RCC 7860 (cell line): ENCODE results near the gene VPREB3.

Source experiments
- DNase-seq: peaks from one replicate; pipeline ENCODE4 v3.0.0-alpha.2; 2015; ENCODE audit warnings: low spot score
- FAIRE-seq: peaks from 2 replicates; lab custom pipeline; 2012; peaks lifted over from hg19 to GRCh38; lab: Jason Lieb, UNC

The VPREB3 gene

GRCh38 chr22:23704062-23704461 lies 50.2 kb downstream of the VPREB3 start:
- FAIRE-seq = no peak

More at GRCh38 chr22:23704062-23704461, 50.2 kb downstream of the VPREB3 start:
- DNase-seq = no peak
